IMR-90 (cell line): ENCODE data around the gene PACS1.

Source experiments
- BHLHE40 ChIP-seq: fragments of 150-350 bp; IDR thresholded peaks from 2 replicates; pipeline ENCODE4 v1.6.1; 2016; ENCODE audit warnings: mild to moderate bottlenecking, low read depth, low read length
- CEBPB ChIP-seq: IDR thresholded peaks from 2 replicates; pipeline ENCODE4 v1.6.1; 2012; ENCODE audit warnings: low read depth, low read length, improper control_type of control experiment
- CHD1 ChIP-seq: IDR thresholded peaks from 2 replicates; pipeline ENCODE4 v1.6.1; 2012; ENCODE audit warnings: low read depth, low read length, improper control_type of control experiment
- CTCF ChIP-seq: conservative IDR thresholded peaks from 2 replicates; pipeline ENCODE4 v1.5.1; 2012; ENCODE audit warnings: mild to moderate bottlenecking, low read depth, low read length, improper control_type of control experiment
- FOS ChIP-seq: fragments of 150-350 bp; IDR thresholded peaks from 2 replicates; pipeline ENCODE4 v1.6.1; 2016; ENCODE audit warnings: low read depth, low read length
- MAZ ChIP-seq: IDR thresholded peaks from 2 replicates; pipeline ENCODE4 v1.6.1; 2012; ENCODE audit warnings: low read depth, mild to moderate bottlenecking, low read length, improper control_type of control experiment, moderate library complexity, borderline replicate concordance
- NFE2L2 ChIP-seq: fragments of 150-350 bp; IDR thresholded peaks from 2 replicates; pipeline ENCODE4 v1.6.1; 2016; ENCODE audit warnings: low read depth, mild to moderate bottlenecking, low read length
- POLR2A ChIP-seq: IDR thresholded peaks from 2 replicates; pipeline ENCODE4 v1.6.1; 2012; ENCODE audit warnings: mild to moderate bottlenecking, low read depth, low read length
- RAD21 ChIP-seq: IDR thresholded peaks from 2 replicates; pipeline ENCODE4 v1.6.1; 2012; ENCODE audit warnings: low read length, improper control_type of control experiment
- RCOR1 ChIP-seq: IDR thresholded peaks from 2 replicates; pipeline ENCODE4 v1.6.1; 2012; ENCODE audit warnings: mild to moderate bottlenecking, low read length, improper control_type of control experiment; ENCODE audit not compliant: insufficient replicate concordance
- RFX5 ChIP-seq: IDR thresholded peaks from 2 replicates; pipeline ENCODE4 v1.8.0; 2012; ENCODE audit warnings: low read depth, mild to moderate bottlenecking, low read length, moderate library complexity
- SMC3 ChIP-seq: fragments of 150-350 bp; IDR thresholded peaks from 2 replicates; pipeline ENCODE4 v1.6.1; 2016; ENCODE audit warnings: low read depth, mild to moderate bottlenecking, antibody characterized with exemption, low read length, moderate library complexity
- USF2 ChIP-seq: fragments of 150-350 bp; IDR thresholded peaks from 2 replicates; pipeline ENCODE4 v1.6.1; 2017; ENCODE audit warnings: mild to moderate bottlenecking, antibody characterized with exemption, low read length, low read depth

- TF ChIP-seq CTCF (no peak), BHLHE40 (no peak), POLR2A (no peak), RCOR1 (no peak), SMC3 (no peak), CEBPB (no peak), USF2 (no peak), RAD21 (no peak), CHD1 (no peak), RFX5 (no peak), FOS (no peak), MAZ (no peak), NFE2L2 (no peak)
Observed at GRCh38 chr11:66158156-66158555, 88.1 kb downstream of the PACS1 start.
